ENCODE measurements around the gene PHC2. TPM values are rescaled to one million over a fixed set of nuclear protein-coding genes. Genes with fewer than 3 reads are reported as not detected.

Gene PHC2
- total and polyA plus RNA-seq, 9 of the 15 experiments (the other 6 are each of a cell fraction or from before 2014, with no cell fraction given) = 3.1 to 67.6 (median 34.6) TPM

- TF ChIP-seq DDX20 (tag; IDR thresholded peaks at IDR 0.05; ENCODE audit: low read depth) = no peak
- TF ChIP-seq HDAC3 (IDR thresholded peaks at IDR 0.05; ENCODE audit: borderline replicate concordance, partially characterized antibody) = no peak
- TF ChIP-seq ESRRB (CRISPR knock-in tag; IDR thresholded peaks at IDR 0.05; ENCODE audit: borderline replicate concordance) = no peak
- TF ChIP-seq ZNF830 (CRISPR knock-in tag; IDR thresholded peaks at IDR 0.05) = no peak
- TF ChIP-seq ZNF655 (CRISPR knock-in tag; IDR thresholded peaks at IDR 0.05) = no peak
These were observed 107.0 kb downstream of the PHC2 start (continued) for GRCh38 chr1:33323663-33324477.

- DNase-seq (ENCODE audit: extremely low read depth in 1 of 4, low spot score in 3 of 4) (no peak), FAIRE-seq (no peak), ATAC-seq (no peak)
- Histone ChIP-seq H3K9me3 (replicated peaks; ENCODE audit: control insufficient read depth, insufficient read depth, low read depth, low read length) (no peaks in the 10 kb centered on the region), H3K79me2 (ENCODE audit: control insufficient read depth, insufficient read depth, low read length) (no peaks in the 10 kb centered on the region), H3K4me1 (replicated peaks in 1 of 2; ENCODE audit: control insufficient read depth in 2 of 2, insufficient read depth in 2 of 2, low read length in 2 of 2) (no peaks in the 10 kb centered on the region), H3K27ac (ENCODE audit: extremely low read depth, low read depth, low read length) (no peak overlapping the region), H3K9me1 (ENCODE audit: control insufficient read depth, insufficient read depth, low read length) (no peaks in the 10 kb centered on the region), H3K4me3 (no peak overlapping the region), H3K4me2 (ENCODE audit: insufficient read depth, low read length) (no peak overlapping the region), H3K36me3 (ENCODE audit: control insufficient read depth, insufficient read depth, low read length) (peaks cover 51% of the 10 kb centered on the region; the same call in 2 of the 3 replicates), H4K20me1 (replicated peaks; ENCODE audit: control insufficient read depth, insufficient read depth, low read length) (peaks cover 12% of the 10 kb centered on the region; the same call in 1 of the 2 replicates), H3K9ac (ENCODE audit: insufficient read depth in 1 of 2, low read depth in 2 of 2, low read length in 2 of 2) (no peak overlapping the region), H2AFZ (ENCODE audit: low read depth, low read length) (no peak overlapping the region), H3K27me3 (ENCODE audit: control insufficient read depth in 2 of 2, insufficient read depth in 2 of 2, low read length in 2 of 2) (peaks cover 14 to 28% of the 10 kb centered on the region in 2 experiments)
- intact Hi-C loops (cut with micrococcal nuclease) = no loop called here
- no TSS peak for BruUV-seq (replicated peaks)
- ChIA-PET CTCF (ENCODE audit: low intra/inter-chr PET ratio) (no interaction called here), POLR2A (interaction anchor here (1.0 to 1.2 kb wide), 4 partner anchors 8 to 17 kb away, joined by 3 to 5 read pairs (median 4); no protein-coding TSS in a partner anchor)
- in situ Hi-C loops (cut with MboI) = no loop called here
- WGBS (ENCODE audit: insufficient coverage, low coverage, missing lambda C conversion rate) = 73% methylated on average over 10 of the region's 10 CpGs
- TF ChIP-seq MAZ (CRISPR knock-in tag; conservative IDR thresholded peaks at IDR 0.05 in 1 of 2, IDR thresholded peaks at IDR 0.05 in 1 of 2) (no peak), POLR2B (IDR thresholded peaks at IDR 0.05; ENCODE audit: low read depth, partially characterized antibody) (peak; percentile 52), SRSF1 (IDR thresholded peaks at IDR 0.05; ENCODE audit: low read depth, low read length) (no peak), SIN3A (IDR thresholded peaks at IDR 0.05; ENCODE audit: borderline replicate concordance in 2 of 2, control insufficient read depth in 1 of 2, low read depth in 2 of 2, low read length in 2 of 2) (no peak), TCF15 (CRISPR knock-in tag; IDR thresholded peaks at IDR 0.05) (no peak), POLR2AphosphoS2 (IDR thresholded peaks at IDR 0.05; ENCODE audit: low read length) (no peak), SUPT5H (IDR thresholded peaks at IDR 0.05) (peak; percentile 30; the same call in 1 of the 2 replicates), ZNF583 (CRISPR knock-in tag; IDR thresholded peaks at IDR 0.05) (no peak)
These were observed 107.9 kb downstream of the PHC2 start for GRCh38 chr1:33322870-33323585.

Data from K562 (cell line).